ENCODE measurements around the gene NUDT22.

DNA sequence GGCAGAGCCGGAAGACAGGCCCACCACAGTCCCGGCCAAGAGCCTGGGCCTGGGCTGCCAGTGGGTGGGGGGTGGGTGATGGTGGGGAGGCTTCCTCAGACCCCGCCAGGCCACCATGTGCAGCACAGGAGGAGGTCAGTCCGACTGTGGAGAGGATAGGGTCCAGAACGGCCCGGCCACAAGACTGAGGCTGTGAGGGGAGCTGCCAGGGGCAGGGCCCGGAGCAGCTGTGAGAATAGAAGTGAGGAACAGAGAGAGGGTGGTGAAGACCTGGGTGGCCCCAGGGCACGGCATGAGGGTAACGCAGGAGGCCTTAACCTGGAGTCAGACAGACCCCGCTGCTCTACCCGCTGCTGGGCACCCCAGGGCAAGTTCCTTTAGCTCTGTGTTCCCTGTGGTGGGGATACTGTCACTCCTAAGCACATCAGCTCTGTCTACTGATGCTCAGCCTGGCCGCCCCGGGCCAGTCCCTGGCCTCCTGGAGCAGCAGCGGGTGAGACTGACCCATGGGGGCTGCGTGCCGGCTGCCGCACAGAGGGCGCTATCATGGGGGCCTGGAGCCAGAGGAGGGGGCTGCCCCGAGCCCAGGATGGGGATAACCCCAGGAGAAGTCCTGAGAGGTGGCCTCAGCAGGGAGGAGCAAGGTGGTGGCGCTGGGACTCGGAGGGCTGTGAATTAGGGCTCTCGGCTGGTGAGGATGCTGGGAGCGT lies 17.8 kb upstream of the NUDT22 start:
- TF ChIP-seq POLR2AphosphoS5 (IDR thresholded peaks at IDR 0.05; ENCODE audit: low read depth, low read length) (no peak), POLR2A (IDR thresholded peaks at IDR 0.05; ENCODE audit: low read depth, low read length) (no peak), TAF1 (IDR thresholded peaks at IDR 0.05; ENCODE audit: borderline replicate concordance, low read depth, low read length) (no peak)

Measured in GM12892 (cell line).